Central memory CD4-positive, alpha-beta T cell (primary cell): ENCODE data around the gene AVEN.
"Not testable (repeated sequence)": the region's sequence is repeated elsewhere in the genome, so short reads cannot be mapped to it uniquely, and the experiment has no call there.

Source experiments
- DNase-seq: peaks from one replicate; pipeline ENCODE4 v3.0.0; 2022

AVEN gene

DNA sequence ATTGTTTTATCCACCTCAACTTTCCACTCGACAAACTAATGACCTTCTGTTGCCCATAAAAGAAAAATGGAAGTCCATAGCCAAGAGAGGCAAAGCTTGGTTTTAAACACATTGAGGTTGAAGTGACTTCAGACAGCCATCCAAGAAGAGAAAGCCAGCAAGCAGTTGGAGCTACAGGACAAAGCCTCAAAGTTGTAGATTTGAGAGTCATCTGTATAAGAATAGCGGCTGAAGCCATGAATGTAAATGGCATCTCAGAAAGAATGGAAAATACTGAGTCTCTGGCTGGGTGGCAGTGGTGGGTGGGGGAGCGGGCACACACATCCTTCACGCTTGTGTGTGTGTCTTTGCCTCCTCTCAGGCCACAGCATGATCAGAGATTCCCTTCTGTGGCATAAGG lies 194.8 kb downstream of the AVEN start:
- DNase-seq = no peak

- DNase-seq = no peak
Measured at GRCh38 chr15:33840615-33841014, 198.4 kb downstream of the AVEN start.

- no peak for DNase-seq
Measured at GRCh38 chr15:33839540-33839939, 199.5 kb downstream of the AVEN start.

- no peak for DNase-seq
Measured at GRCh38 chr15:33837294-33837693, 201.7 kb downstream of the AVEN start.

GRCh38 chr15:33834892-33835743 lies 203.9 kb downstream of the AVEN start:
- DNase-seq = no peak

GRCh38 chr15:33831646-33832045 lies 207.4 kb downstream of the AVEN start:
- DNase-seq = no peak

DNA sequence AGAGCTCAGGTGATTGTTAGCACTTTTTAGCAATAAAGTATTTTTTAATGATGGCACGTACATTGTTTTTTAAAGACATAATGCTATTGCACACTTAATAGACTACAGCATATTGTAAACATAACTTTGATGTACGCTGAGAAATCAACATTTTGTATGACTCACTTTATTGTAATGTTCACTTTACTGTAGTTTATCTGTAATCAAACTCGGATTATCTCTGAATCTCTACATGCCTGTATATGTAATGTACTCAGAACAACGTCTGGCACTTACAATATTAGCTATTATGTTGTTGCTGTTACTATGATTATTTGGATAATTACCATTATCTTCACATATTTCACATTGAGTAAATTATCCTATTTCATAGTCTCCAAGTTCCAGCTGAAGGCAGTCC lies 208.7 kb downstream of the AVEN start:
- DNase-seq = no peak

DNA sequence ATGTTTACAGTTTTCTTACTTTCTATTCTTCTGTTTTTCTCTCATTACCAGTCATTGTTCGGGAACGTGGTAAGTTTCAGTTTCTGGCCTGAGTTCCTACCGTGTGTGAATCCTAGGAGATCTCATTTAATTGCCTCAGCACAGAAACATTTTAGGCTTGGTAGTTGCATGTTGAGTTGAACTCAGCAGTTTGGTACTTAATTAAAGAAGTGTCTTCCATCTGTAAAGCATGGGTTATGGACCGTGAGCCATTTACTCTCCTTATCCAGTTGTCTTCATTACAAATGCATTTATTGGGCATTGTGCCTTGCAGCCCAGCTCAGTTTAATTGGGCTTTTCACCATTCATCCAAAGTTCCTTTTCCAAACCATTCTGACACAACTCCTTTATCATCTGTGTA lies 212.8 kb downstream of the AVEN start:
- DNase-seq = no peak

- DNase-seq = no peak
Measured at GRCh38 chr15:33825453-33825852, 213.6 kb downstream of the AVEN start.

GRCh38 chr15:33823119-33823518 lies 215.9 kb downstream of the AVEN start:
- no peak for DNase-seq

- no peak for DNase-seq
Measured at GRCh38 chr15:33822479-33822878, 216.5 kb downstream of the AVEN start.

DNA sequence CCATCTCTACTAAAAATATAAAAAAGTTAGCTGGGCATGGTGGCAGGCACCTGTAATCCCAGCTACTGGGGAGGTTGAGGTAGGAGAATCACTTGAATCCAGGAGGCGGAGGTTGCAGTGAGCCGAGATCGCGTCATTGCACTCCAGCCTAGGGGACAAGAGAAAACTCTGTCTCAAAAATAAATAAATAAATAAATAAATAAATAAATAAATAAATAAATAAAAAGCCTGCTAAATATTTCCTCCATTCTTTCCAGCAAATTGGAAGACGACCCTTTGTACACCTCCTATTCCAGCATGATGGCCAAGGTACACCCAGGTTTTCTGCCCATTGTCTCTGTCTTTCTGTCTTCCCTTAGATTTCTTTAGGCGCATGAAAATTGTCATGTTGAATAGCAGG lies 219.5 kb downstream of the AVEN start:
- not testable (repeated sequence) for DNase-seq
